Fibroblast of villous mesenchyme (primary cell): Measurements from ENCODE around the gene SRPK3. TPM values are rescaled to one million over a fixed set of nuclear protein-coding genes. Genes with fewer than 3 reads are reported as not detected.

ENCODE experiments used
- DNase-seq: peaks from one replicate; pipeline ENCODE4 v3.0.0-alpha.2; 2010; ENCODE audit warnings: low read depth
- H3K4me3 ChIP-seq: 2 replicates; pipeline ENCODE4 v1.5.1; 2011; ENCODE audit warnings: low read depth, mild to moderate bottlenecking, low read length
- CTCF ChIP-seq: IDR thresholded peaks from 2 replicates; pipeline ENCODE4 v1.5.1; 2012; ENCODE audit warnings: low read depth, mild to moderate bottlenecking, low read length; ENCODE audit not compliant: insufficient read depth
- total RNA-seq: library from RNA; depleted of rRNA; stranded (reverse); fragments of >200 nt; gene quantifications from 2 replicates; pipeline ENCODE4 v1.2.3, GENCODE V29; 2012

SRPK3 gene
- total RNA-seq, 1 donor: 0.86 TPM

GRCh38 chrX:153735274-153735673 is 45.6 kb upstream of the SRPK3 start:
- no peak for DNase-seq
- no peak overlapping the region for H3K4me3 ChIP-seq
- no peak for TF ChIP-seq CTCF

GRCh38 chrX:153736071-153736820 is 44.6 kb upstream of the SRPK3 start:
- no peak for DNase-seq
- TF ChIP-seq CTCF: no peak
- no peak overlapping the region for H3K4me3 ChIP-seq

GRCh38 chrX:153736871-153737441 is 43.9 kb upstream of the SRPK3 start:
- no peak for DNase-seq
- no peak for TF ChIP-seq CTCF

GRCh38 chrX:153738056-153738605 is 42.7 kb upstream of the SRPK3 start:
- no peak overlapping the region for H3K4me3 ChIP-seq
- no peak for DNase-seq
- TF ChIP-seq CTCF: no peak

More at GRCh38 chrX:153736871-153737441, 43.9 kb upstream of the SRPK3 start:
- no peak overlapping the region for H3K4me3 ChIP-seq

GRCh38 chrX:153739754-153740486 is 40.9 kb upstream of the SRPK3 start:
- no peak overlapping the region for H3K4me3 ChIP-seq
- no peak for TF ChIP-seq CTCF
- no peak for DNase-seq

- H3K4me3 ChIP-seq: no peak overlapping the region
- DNase-seq: no peak
- no peak for TF ChIP-seq CTCF
These were observed 40.1 kb upstream of the SRPK3 start for GRCh38 chrX:153740631-153741222.
